ENCODE data around the gene PCSK5.

DNA sequence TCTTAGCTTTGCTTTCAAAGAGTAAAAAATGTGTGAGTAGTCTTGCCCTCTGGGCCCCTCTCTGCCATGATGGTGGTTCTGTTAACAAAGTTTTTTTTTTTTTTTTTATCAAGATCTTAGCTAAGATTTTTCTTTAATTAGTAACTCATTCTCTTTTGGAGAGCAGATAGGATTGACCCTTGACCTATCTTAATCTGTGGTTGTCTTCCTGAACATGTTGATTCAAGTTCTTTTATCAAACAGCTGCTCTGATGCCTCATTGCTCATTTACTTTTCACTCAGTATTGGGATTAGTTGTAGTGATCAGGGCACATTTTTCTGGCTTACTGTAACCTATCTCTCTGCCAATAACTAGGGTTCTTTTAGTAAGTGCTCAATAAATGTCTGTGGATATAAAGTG, 106.3 kb downstream of the PCSK5 start:
- TF ChIP-seq POLR2A (IDR thresholded peaks at IDR 0.05; ENCODE audit: low read depth) = no peak
- TF ChIP-seq, protein P1, sequence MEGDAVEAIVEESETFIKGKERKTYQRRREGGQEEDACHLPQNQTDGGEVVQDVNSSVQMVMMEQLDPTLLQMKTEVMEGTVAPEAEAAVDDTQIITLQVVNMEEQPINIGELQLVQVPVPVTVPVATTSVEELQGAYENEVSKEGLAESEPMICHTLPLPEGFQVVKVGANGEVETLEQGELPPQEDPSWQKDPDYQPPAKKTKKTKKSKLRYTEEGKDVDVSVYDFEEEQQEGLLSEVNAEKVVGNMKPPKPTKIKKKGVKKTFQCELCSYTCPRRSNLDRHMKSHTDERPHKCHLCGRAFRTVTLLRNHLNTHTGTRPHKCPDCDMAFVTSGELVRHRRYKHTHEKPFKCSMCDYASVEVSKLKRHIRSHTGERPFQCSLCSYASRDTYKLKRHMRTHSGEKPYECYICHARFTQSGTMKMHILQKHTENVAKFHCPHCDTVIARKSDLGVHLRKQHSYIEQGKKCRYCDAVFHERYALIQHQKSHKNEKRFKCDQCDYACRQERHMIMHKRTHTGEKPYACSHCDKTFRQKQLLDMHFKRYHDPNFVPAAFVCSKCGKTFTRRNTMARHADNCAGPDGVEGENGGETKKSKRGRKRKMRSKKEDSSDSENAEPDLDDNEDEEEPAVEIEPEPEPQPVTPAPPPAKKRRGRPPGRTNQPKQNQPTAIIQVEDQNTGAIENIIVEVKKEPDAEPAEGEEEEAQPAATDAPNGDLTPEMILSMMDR (IDR thresholded peaks at IDR 0.05) = no peak
- no peak for TF ChIP-seq EP300 (IDR thresholded peaks at IDR 0.05)
